HL-60 (cell line): ENCODE measurements around the gene CTBP2.

Source experiments
- CTCF ChIP-seq: IDR thresholded peaks from one replicate; pipeline ENCODE4 v1.5.1; 2011; ENCODE audit warnings: low read length, control low read depth, inconsistent platforms; ENCODE audit not compliant: insufficient read depth
- GABPA ChIP-seq: IDR thresholded peaks from 2 replicates; pipeline ENCODE4 v1.6.1; 2012; ENCODE audit warnings: low read depth
- POLR2AphosphoS5 ChIP-seq: IDR thresholded peaks from 2 replicates; pipeline ENCODE4 v1.6.1; 2012; ENCODE audit warnings: low read depth
- REST ChIP-seq: IDR thresholded peaks from 2 replicates; pipeline ENCODE4 v1.6.1; 2012; ENCODE audit warnings: low read depth; ENCODE audit not compliant: insufficient replicate concordance

- no peak for TF ChIP-seq CTCF
- no peak for TF ChIP-seq POLR2AphosphoS5
- no peak for TF ChIP-seq REST
- no peak for TF ChIP-seq GABPA
Measured at GRCh38 chr10:124978376-124978725, 182.0 kb downstream of the CTBP2 start.
